GM21576 (cell line): ENCODE data around the gene PARVB.

Experiments
- ATAC-seq: cut with Tn5 transposase; IDR thresholded peaks from one replicate; pipeline ENCODE4 v1.9.1; 2021; ENCODE audit warnings: mild to moderate bottlenecking, moderate library complexity; ENCODE audit not compliant: unreplicated experiment

The PARVB gene

DNA sequence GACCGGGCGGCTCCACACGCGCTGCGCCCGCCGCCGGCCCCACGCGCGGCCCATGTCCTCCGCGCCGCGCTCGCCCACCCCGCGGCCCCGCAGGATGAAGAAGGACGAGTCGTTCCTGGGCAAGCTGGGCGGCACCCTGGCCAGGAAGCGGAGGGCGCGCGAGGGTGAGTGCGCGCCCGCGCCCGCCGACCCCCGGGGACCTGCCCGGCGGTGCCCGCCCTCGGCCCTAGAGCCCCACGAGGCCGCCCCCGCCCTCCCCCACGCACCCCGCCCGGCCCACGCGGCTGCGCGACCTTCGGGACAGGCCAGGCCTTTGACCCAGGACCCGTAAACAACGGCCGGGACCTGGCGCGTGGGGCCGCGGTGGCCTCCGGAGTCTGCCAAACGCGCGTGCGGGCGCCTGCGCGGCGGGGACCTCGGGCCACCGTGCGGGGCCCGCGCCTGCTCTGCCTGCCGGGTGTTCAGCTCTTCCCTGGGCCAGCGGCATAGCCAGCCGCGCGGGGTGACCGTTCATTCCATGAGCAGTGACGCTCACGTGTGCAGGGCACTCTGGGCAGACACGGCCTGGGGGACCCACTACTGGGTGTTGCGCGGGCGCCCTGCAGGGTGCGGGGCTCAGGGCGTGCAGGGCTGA lies at the start of gene PARVB:
Gene PARVB, plus strand, starts transcription at position 15 of the 634 bp plus-strand sequence. Its CDS starts 38 bp downstream, at position 53.
- no peak for ATAC-seq

DNA sequence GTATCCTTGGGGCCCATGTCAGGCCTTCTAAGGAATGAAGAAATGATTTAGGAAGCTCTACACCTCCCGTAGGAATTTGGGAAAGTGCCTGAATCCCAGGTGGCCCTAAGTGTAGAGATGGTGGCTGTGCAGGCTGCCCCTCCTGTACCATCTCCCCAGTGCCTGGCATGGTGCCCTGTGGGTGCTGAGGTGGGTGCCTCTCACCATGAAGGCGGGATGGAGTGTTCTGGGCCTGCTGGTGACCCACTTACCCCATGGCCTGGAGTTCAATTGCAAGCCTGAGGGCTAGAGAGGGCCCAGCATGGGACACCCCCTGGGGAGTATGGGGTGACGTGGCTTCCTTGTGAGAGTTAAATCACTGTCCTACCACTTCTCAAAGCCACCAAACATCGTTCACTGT lies 49.1 kb upstream of the PARVB start:
- ATAC-seq: no peak

GRCh38 chr22:43976861-43977795 lies 47.0 kb upstream of the PARVB start:
- no peak for ATAC-seq

- no peak for ATAC-seq
These were observed 45.5 kb upstream of the PARVB start for GRCh38 chr22:43978558-43978957.

DNA sequence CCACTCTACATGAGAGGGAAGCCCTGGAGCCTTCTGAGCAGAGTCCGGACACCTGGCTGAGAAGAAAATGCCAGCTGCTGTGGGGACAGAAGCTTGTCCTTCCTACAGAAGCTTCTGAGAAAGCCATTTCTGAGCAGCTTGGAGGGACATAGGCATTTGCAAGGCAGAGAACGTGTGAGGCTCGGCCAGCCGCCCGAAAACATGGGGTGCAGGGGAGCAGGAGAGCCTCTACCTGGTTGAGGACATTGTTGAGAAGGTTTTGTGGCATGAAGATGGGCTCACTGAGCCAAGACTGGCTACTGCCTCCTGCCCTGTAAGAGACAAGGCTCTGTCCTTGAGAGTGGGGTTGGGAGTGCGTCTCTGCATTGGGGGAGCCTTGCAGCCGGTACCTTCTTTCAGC lies 43.5 kb upstream of the PARVB start:
- no peak for ATAC-seq

DNA sequence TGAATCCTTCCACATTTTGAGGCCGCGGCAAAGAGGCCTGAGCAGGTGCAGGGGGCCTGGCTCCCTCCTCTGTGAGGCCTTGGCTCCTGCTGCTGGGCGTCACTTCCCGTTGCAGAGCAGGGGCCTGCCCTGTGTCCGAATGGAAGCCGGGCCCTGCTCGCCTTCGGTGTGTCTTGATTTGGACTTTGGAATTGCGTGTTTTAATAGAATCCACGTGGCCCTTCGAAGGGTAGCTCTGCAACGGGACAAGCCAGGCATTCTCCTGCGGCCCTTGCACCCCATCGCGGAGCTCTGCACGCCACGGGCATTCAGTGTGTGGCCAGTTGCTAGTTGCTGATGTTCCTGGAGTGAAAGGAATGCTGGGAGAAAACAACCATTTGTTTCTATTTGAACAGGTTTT lies 43.1 kb upstream of the PARVB start:
- no peak for ATAC-seq

DNA sequence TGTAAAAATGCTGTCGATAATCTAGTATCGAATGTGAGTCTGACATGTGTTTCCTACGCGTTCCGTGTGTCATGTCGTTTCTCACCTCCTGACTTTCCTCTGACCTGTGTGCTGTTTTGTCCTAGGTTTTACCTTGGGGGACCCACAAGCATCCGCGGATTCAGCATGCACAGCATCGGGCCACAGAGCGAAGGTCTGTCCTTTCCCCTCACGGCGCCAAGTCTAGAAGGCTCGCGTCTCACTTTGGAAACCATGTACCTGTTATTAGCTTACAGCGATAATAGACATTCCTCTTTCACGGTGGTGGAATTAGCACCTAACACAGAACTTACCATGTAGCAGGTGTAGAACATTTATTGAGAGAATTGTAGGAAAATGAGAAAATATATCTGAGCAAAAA lies 40.3 kb upstream of the PARVB start:
- no peak for ATAC-seq

- no peak for ATAC-seq
These were observed 38.6 kb upstream of the PARVB start for GRCh38 chr22:43985532-43985931.

DNA sequence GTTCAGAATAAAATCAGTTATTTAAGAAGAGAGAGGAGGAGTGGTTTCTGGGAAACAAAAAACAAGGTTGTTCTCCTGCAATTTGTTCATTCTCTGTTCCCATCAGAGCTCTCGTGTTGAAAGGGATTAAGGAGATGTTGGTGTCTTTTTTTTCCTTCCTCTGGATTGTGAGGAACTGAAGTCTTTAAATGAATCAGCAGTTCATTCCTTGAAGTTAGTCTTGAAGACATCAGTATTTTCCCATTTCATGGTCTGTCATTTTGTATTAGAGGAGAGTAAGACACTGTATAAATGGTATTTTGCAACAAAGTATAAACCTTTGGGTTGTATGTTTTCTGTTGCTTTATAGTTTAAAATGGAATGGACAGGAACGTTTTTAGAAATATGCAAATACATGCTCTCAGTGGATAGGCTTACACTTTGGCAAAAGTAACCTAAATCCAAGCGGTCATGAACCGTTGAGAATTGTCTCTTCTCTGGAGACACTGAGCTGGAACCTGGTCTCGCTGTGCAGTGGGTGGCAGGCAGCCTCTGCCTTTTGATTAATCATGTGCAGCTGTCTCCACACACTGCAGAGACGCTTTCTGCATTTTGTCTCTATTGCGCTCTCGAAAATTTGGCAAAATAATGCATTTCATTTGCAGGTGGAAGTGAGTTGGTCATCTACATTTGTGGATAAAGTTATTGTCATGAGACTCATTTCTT lies 35.8 kb upstream of the PARVB start:
- ATAC-seq: no peak

DNA sequence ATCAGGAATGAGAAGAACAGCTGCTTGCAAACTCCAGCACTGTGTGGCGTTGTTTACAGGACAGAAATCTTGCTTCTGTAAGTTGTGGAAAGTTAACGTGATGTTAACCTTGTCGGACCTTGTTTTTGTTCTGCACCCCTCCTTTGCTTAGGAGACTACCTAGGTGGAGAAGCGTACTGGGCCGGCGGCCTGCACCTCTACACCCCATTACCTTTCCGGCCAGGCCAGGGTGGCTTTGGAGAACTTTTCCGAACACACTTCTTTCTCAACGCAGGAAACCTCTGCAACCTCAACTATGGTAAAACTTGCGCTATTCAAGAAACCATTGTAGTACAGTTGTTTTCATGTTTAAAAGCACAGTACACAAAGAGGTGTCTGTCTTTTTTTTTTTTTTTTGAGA lies 35.1 kb upstream of the PARVB start:
- ATAC-seq: no peak

DNA sequence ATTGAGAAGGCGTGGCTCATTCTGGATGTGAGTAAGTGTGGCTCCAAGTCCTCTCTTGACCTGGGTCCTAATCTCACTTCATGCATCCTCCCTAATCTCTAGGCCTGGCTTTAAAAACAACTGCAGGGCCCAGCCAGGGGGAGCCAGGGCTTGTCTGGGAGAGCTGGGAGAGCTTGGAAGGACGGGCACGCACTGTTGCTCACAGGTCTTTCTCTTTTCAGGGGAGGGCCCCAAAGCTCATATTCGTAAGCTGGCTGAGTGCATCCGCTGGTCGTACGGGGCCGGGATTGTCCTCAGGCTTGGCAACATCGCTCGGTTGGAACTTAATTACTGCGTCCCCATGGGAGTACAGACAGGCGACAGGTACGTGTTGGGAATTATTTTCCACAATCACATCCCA lies 34.1 kb upstream of the PARVB start:
- no peak for ATAC-seq

- ATAC-seq: no peak
These were observed 32.6 kb upstream of the PARVB start for GRCh38 chr22:43991316-43992020.

DNA sequence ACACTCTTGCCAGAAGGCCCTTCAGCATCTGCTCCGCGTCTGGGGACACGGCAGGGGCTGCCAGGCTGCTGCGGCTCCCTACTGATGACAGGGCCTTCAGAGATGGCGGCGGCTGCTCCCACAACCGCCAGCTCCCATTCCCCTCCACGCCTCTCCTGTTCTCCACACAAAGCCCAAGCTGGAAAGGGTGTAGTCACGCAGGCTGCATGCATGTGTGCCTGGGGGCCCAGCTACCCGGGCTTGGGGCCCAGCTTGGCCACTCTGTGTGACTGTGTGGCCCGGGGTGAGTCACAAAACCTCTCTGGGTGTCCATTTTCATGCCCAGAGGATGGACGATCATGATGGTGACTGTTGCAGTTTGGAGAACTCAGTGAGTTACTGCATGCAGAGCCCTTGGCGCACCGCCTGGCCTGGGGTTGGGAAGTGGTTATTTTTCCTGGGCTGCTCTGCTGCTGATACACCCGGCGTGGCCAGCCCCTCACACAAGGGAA lies 31.7 kb upstream of the PARVB start:
- ATAC-seq: no peak

- peak; percentile 48 for ATAC-seq
These were observed 30.9 kb upstream of the PARVB start for GRCh38 chr22:43993072-43993760.

DNA sequence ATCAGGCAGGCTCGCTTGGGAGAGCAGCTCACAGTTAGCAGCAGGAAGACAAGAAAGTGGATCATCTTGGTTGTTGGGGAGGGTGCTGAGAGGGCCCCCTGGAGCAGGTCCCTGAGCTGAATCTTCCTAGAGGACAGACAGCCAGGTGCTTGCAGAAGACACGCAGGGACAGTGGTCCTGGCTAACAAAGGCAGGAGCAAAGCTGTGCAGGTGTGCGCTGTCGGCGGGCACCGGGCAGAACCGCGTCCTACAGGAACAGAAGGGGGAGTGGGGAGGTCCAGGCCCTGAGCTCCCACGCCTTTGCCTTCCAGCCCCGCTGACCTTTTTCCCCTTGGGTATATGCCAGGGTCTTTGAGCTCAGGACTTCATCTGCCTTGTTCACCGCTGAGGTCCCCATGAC lies 30.1 kb upstream of the PARVB start:
- no peak for ATAC-seq

DNA sequence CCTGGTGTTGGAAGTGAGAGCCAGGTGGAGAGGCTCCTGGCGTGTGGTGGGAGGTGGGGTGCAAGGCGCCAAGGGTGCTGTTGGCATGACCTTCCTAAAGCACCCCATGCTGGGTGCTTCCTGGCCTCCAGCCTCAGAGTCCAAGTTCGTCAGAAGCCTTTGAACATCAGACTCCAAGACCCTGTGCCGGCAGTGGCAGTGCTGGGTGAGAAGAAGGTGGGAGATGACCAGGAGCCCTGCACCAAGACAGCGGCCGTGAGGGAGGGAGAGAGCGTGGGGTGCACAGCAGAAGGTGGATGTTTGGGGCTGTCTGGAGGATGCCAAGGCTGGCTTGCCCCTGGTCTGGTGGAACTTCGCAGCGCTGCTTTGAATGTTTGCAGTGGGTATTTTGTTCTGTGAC lies 29.7 kb upstream of the PARVB start:
- ATAC-seq: no peak

DNA sequence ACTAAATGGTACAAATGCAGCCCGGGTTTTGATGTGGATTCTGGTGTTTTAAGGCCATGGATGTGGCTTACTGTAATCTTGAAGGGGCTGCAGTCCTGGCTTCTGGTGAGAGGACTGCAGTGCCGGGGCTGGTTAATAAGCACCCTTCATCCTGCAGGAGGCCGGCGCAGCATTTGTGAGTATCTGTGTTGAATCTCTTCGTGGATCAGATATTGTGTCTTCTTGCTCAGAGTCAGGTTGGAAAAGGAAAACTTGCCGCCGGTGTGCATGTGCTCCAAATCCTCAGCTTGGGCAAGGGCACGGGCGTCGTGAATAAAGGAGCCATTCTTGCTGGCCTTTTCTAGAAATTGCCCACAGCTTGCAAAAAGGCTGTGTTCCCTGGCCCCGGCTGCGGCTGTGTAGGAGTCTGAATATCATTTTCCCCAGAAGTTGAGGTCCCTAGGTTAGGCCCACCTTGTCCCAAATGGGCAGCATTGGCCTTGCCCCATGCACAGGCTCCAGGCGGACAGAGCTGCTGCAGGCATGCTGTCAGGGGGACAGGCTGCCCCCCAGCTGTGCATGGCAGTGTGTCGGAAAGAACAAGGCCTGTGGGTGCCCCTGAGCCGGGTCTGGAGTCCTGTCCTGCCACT lies 28.9 kb upstream of the PARVB start:
- ATAC-seq: no peak

DNA sequence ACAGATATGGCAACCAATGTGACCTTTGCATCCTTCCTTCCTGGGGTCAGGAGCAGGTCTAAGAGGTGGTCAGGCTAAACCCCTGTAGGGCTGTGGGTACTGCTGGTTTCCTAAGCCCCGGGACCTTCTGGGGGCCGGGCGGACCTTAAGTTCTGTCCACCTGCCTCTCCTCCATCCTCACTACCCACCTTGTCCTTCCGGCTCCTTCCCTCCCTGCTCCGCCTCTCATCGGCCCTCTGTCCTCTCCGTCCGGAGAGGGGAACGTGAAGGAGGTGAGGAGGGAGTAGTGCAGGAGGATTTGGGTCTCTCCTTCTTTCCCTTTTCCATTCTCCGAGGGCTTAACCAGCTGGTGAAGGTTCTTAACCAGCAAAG lies 28.3 kb upstream of the PARVB start:
- ATAC-seq: no peak

- ATAC-seq: no peak
These were observed 27.7 kb upstream of the PARVB start for GRCh38 chr22:43996170-43996980.
